ENCODE results near the gene EGLN3.

GRCh38 chr14:33909380-33910084, 41.3 kb downstream of the EGLN3 start:
- no peak for TF ChIP-seq CTCF (conservative IDR thresholded peaks at IDR 0.05 in 1 of 2, IDR thresholded peaks at IDR 0.05 in 1 of 2; ENCODE audit: extremely low read depth in 1 of 2, insufficient read depth in 1 of 2, low read depth in 1 of 2, low read length in 2 of 2)
- no peak for TF ChIP-seq EZH2 (IDR thresholded peaks at IDR 0.05; ENCODE audit: borderline replicate concordance, low read length)

Data from mammary epithelial cell (primary cell).